Measurements from ENCODE around the gene NPY4R2.
"Not testable (repeated sequence)": the region's sequence is repeated elsewhere in the genome, so short reads cannot be mapped to it uniquely, and the experiment has no call there.

Gene NPY4R2

GRCh38 chr10:47936772-47937228 is 18.3 kb downstream of the NPY4R2 start:
- DNase-seq: not testable (repeated sequence)

GRCh38 chr10:47937634-47938033 is 19.2 kb downstream of the NPY4R2 start:
- DNase-seq: not testable (repeated sequence)

- not testable (repeated sequence) for DNase-seq
Measured at GRCh38 chr10:47940821-47941220, 22.4 kb downstream of the NPY4R2 start.

DNA sequence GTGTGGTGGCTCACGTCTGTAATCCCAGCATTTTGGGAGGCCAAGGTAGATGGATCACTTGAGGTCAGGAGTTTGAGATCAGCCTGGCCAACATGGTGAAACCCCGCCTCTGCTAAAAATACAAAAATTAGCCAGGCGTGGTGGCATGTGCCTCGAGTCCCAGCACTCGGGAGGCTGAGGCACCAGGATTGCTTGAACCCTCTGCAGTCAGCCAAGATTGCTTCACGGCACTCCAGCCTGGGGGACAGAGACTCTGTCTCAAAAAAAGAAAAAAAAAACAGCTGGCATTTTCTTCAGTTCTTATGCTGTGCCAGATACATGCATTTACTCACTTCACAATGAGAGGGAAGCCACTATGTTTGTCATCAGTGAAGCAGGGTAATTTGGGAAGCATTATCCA is 22.9 kb downstream of the NPY4R2 start:
- not testable (repeated sequence) for DNase-seq

DNA sequence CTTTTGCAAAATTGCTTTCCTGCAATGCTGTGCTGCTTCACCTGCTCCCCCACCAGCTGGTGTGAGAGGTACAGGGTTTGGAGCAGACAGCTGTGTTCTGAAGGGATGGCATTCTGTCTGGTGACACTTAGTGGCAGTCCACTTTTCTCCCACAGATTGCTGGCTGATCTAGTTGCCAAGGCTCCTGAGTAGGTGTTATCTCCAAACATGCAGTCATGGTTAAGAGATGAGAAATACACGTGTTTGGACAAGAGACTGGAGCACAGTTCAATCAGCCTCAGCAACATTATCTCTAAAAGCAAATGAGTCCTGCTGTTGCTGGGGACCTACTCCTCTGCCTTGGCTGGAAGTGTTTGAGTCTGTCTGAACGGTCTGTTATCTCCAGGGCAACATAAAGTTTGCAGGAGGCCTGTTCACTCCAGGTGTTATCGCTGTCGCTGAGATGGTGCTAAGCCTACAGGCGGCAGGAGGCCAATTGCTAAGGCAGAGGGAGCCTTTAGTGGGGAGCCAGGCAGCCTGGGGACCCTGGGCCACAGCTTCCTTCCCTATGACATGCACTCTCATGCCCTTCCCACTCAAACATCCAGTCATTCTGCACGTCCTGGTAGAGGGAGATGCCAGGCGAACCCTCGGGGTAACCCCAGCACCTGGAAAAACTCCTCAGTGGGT is 24.0 kb downstream of the NPY4R2 start:
- not testable (repeated sequence) for DNase-seq

- DNase-seq: not testable (repeated sequence)
Measured at GRCh38 chr10:47943328-47943727, 24.9 kb downstream of the NPY4R2 start.

DNA sequence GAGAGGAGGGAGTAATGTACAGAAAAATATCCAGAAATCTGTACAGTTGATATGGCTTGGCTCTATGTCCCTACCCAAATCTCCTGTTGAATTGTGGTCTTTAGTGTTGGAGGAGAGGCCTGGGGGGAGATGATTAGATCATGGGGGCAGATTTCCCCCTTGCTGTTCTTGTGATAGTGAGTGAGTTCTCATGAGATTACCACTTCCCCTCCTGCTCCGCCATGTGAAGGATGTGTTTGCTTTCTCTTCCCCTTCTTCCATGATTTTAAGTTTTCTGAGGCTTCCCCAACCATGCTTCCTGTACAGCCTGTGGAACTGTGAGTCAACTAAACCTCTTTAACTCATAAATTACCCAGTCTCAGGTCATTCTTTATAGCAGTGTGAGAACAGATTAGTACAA is 29.0 kb downstream of the NPY4R2 start:
- DNase-seq: not testable (repeated sequence)

GRCh38 chr10:47957158-47957557 is 38.7 kb downstream of the NPY4R2 start:
- not testable (repeated sequence) for DNase-seq

DNA sequence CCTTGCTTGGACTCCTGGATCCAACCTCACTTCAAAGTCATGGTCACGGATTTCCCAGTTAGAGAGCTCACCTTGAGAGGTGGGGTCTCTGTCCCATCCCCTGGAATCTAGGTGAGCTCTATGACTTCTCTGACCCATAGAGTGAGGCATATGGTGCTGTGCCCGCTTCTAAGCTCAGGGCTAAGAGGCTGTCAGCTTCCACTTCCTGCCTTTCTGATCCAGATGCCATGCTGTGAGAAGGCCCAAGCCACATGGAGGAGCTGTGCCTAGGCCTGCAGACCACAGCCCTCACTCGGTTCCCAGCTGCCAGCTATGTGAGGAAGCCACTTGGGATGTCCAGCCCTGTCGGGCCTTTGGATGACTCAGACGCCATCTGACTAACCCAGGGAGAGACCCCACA is 41.2 kb downstream of the NPY4R2 start:
- not testable (repeated sequence) for DNase-seq

DNA sequence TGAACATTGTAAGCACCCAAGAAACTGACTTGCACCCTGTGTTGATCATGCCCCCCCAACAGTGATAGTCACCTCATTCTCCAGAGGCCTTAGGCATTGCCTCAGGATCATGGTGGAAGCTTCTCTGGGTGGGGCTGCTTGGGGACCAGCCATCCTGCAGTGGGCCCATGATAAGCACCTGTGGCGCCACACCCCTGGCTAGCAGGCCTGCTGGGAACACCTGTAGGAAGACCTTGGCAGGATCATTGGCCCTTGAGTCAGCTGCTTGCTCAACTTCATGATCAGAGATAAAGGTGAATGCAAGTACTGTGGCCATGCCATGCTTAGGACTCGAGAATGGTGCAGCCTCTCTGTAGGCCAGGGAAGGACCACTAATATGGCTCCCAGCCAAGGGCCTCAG is 42.2 kb downstream of the NPY4R2 start:
- not testable (repeated sequence) for DNase-seq

GRCh38 chr10:47962785-47963184 is 44.3 kb downstream of the NPY4R2 start:
- not testable (repeated sequence) for DNase-seq

- not testable (repeated sequence) for DNase-seq
Measured at GRCh38 chr10:47964280-47965063, 46.0 kb downstream of the NPY4R2 start.

- not testable (repeated sequence) for DNase-seq
Measured at GRCh38 chr10:47968988-47969387, 50.5 kb downstream of the NPY4R2 start.

DNA sequence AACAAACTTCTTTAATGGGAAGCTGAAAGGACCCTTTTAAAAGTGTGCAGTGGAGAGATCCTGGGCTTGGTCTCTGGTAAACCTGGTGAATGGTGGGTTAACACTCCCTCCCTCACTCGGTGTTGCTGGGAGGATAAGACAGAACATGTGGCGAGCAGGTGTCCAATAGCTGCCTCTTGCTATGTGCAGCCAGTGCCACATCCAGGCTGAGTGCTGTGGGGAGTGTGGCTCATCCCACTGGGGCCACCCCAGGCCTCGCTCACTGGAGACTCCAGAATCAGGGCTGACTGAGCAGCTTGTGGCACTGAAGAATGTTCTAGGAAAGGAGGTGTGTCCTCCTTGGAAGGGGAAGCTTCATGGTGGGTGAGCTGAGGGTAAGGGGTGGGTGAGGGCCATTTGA is 51.6 kb downstream of the NPY4R2 start:
- DNase-seq: not testable (repeated sequence)

GRCh38 chr10:47971598-47971997 is 53.1 kb downstream of the NPY4R2 start:
- not testable (repeated sequence) for DNase-seq

GRCh38 chr10:47972077-47972476 is 53.6 kb downstream of the NPY4R2 start:
- DNase-seq: not testable (repeated sequence)
